Motor neuron (in vitro differentiated cells): Measurements from ENCODE around the gene OTOG. TPM values are rescaled to one million over a fixed set of nuclear protein-coding genes. Genes with fewer than 3 reads are reported as not detected.

ENCODE experiments used
- ATAC-seq, 8 experiments: fragments of 200-7000 bp; cut with Tn5 transposase; replicated peaks in 6 of 8; 2 replicates each; pipeline ENCODE4 v1.8.0; 2021; ENCODE audit warnings: mild to moderate bottlenecking in 8 of 8, moderate library complexity in 8 of 8
- H3K27ac ChIP-seq, 2 donors: fragments of 250-450 bp; sonication (Bioruptor Pico); 2 replicates each; pipeline ENCODE4 v1.9.0; 2021; ENCODE audit warnings: antibody characterized with exemption in 2 of 2, mild to moderate bottlenecking in 2 of 2, moderate library complexity in 1 of 2
- H3K4me1 ChIP-seq, 2 donors: fragments of 250-450 bp; sonication (Bioruptor Pico); replicated peaks in 1 of 2; 2 replicates each; pipeline ENCODE4 v1.6.1; 2021; ENCODE audit warnings: antibody characterized with exemption in 2 of 2, mild to moderate bottlenecking in 2 of 2, moderate library complexity in 1 of 2
- H3K4me3 ChIP-seq, 5 donors: fragments of 250-450 bp; sonication (Bioruptor Pico); 2 replicates each; pipeline ENCODE4 v1.9.0; 2021; ENCODE audit warnings: antibody characterized with exemption in 5 of 5, mild to moderate bottlenecking in 5 of 5, moderate library complexity in 4 of 5
- WGBS, 10 experiments: fragments of 450-650 bp; shearing (Covaris generic); methylation state at CpG; one replicate each; pipeline ENCODE4 v1.0.0; 2022; 5-methylcytosine and 5-hydroxymethylcytosine counted together
- in situ Hi-C, 9 experiments: fragments of 400-800 bp; cut with MboI; loops; one replicate each; pipeline ENCODE4 v1.15.0; 2021; ENCODE audit warnings: low sequenced_read_pairs in 9 of 9, low pct_unique_long_range_greater_than_20kb in 2 of 9; ENCODE audit not compliant: unreplicated experiment in 9 of 9
- total RNA-seq, 8 experiments: library from RNA; unstranded; fragments of 300-600 nt; gene quantifications; 2 replicates each; pipeline versions ENCODE4 v1.2.3 to v1.2.4, GENCODE V29; 2022

The OTOG gene
- total RNA-seq, 8 experiments from 2014 or later: 0.09 to 0.49 (median 0.14) TPM; not detected in 2

GRCh38 chr11:17607083-17607429 is 60.0 kb downstream of the OTOG start:
- Histone ChIP-seq H3K27ac (no peak overlapping the region), H3K4me1 (no peaks in the 10 kb centered on the region), H3K4me3 (no peak overlapping the region)
- in situ Hi-C loops: loop anchor here in 2 of 9 experiments (10.0 to 25.0 kb wide), 3 partner anchors 95 to 368 kb away; no protein-coding TSS in a partner anchor
- ATAC-seq: no peak
- WGBS, 10 experiments: 53 to 100% (median 98%) methylated on average over 1 to 4 of the region's 6 CpGs; no CpG with 5 or more reads in 4 of the 10 experiments

DNA sequence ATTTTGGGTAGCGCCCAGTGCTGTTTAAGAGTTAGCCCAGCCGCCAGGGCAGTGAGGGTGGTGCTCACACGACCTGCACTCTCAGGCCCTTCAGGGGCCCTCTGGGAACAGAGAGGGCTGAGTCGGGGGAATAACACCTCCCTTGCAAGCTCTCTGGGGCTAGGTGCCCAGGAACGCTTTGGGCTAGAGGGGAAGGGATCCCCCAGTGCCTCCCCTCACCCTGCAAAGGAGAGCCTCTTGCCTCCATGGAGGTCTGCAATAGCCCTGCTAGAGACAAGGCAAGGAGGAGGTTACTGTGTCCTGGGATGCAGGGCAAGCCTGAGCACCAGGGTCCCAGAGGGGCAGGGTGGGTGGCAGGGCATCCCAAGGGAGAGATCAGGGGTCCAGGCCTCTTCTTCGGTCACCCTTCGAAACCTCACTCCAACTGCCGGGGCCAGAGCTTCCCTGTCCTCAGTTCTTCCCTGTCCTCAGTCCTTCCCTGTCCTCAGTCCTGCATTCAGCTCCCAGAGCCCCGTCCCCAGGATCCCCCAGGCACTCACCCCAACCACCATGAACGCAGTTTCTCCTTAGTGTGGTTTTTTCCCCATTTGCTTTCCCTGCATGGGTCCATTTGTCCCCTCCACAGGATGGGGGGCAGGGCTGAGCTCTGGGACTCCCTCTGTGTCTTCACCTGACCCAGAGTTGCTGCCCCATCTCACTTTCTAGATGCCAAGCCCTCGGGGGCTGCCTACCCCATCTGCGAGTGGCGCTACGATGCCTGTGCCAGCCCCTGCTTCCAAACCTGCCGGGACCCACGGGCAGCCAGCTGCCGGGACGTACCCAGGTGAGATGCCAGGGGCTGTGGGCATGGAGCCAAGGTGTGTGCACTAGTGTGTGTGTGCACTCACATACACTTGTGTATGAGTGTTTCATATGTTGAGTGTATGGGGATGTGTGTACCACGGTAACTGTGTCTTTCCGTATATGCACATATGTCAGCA is 60.8 kb downstream of the OTOG start:
- Histone ChIP-seq H3K27ac (no peak overlapping the region), H3K4me3 (no peak overlapping the region), H3K4me1 (no peaks in the 10 kb centered on the region)
- in situ Hi-C loops: loop anchor here in 2 of 9 experiments (10.0 to 25.0 kb wide), 3 partner anchors 96 to 367 kb away; no protein-coding TSS in a partner anchor
- 0 to 84% (median 68%) methylated on average over 1 to 4 of the region's 20 CpGs; no CpG with 5 or more reads in 2 of the 10 experiments for WGBS, 10 experiments
- ATAC-seq: no peak

DNA sequence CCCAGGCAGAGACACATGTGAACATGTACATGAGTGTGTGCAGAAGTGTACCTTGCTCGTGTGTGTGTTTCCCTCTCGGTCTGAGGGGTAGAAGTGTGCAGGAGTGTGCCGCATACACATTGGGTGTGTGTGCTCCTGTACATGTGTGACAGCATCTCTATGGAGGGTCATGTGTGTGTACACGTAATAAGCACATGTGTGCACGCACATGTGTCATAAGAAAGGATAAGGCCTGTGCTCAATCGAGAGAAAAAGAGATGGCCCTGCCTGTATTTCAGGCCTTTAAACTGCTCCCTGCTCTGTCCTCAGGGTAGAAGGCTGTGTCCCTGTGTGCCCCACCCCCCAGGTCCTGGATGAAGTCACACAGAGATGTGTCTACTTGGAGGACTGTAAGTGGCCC is 61.8 kb downstream of the OTOG start:
- no peak overlapping the region for H3K27ac ChIP-seq
- no peaks in the 10 kb centered on the region for H3K4me1 ChIP-seq
- in situ Hi-C loops: loop anchor here in 2 of 9 experiments (10.0 to 25.0 kb wide), 3 partner anchors 97 to 366 kb away; no protein-coding TSS in a partner anchor
- no peak overlapping the region for H3K4me3 ChIP-seq
- no peak for ATAC-seq
- WGBS, 10 experiments: 77 to 80% methylated on average over 1 to 5 of the region's 6 CpGs; no CpG with 5 or more reads in 8 of the 10 experiments

GRCh38 chr11:17609291-17610084 is 62.4 kb downstream of the OTOG start:
- Histone ChIP-seq H3K27ac (no peak overlapping the region), H3K4me1 (no peaks in the 10 kb centered on the region), H3K4me3 (no peak overlapping the region)
- in situ Hi-C loops: loop anchor here in 2 of 9 experiments (10.0 to 25.0 kb wide), 3 partner anchors 97 to 365 kb away; no protein-coding TSS in a partner anchor
- WGBS, 10 experiments: 80 to 100% methylated on average over 1 to 2 of the region's 12 CpGs; no CpG with 5 or more reads in 8 of the 10 experiments
- ATAC-seq: no peak

- no peak for ATAC-seq
- H3K27ac ChIP-seq: no peak overlapping the region
- no peaks in the 10 kb centered on the region for H3K4me1 ChIP-seq
- in situ Hi-C loops: loop anchor here in 1 of 9 experiments (25.0 kb wide), 1 partner anchor 98 kb away; no protein-coding TSS in a partner anchor
- H3K4me3 ChIP-seq: no peak overlapping the region
- WGBS, 10 experiments: 66 to 72% methylated on average over 4 to 6 of the region's 17 CpGs; no CpG with 5 or more reads in 8 of the 10 experiments
Observed at GRCh38 chr11:17610085-17610894, 63.2 kb downstream of the OTOG start.

DNA sequence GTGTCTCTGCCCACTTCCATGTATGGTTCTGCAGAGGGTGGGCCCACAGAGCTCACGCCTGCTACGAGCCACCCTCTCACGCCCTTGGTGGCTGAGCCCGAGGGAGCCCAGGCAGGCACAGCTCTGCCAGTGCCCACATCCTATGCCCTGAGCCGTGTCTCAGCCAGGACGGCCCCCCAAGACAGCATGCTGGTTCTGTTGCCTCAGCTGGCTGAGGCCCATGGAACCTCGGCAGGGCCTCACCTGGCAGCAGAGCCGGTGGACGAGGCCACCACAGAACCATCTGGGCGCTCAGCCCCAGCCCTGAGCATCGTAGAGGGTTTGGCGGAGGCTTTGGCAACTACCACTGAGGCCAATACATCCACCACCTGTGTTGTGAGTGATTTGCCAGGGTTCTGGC is 64.0 kb downstream of the OTOG start:
- Histone ChIP-seq H3K4me3 (no peak overlapping the region), H3K4me1 (no peaks in the 10 kb centered on the region), H3K27ac (no peak overlapping the region)
- in situ Hi-C loops: loop anchor here in 1 of 9 experiments (25.0 kb wide), 1 partner anchor 99 kb away; no protein-coding TSS in a partner anchor
- no peak for ATAC-seq
- WGBS, 10 experiments: 18 to 85% (median 65%) methylated on average over 1 to 6 of the region's 12 CpGs; no CpG with 5 or more reads in 5 of the 10 experiments

- no peak for ATAC-seq
- Histone ChIP-seq H3K4me3 (no peak overlapping the region), H3K27ac (no peak overlapping the region), H3K4me1 (no peaks in the 10 kb centered on the region)
- in situ Hi-C loops: loop anchor here in 1 of 9 experiments (25.0 kb wide), 1 partner anchor 99 kb away; no protein-coding TSS in a partner anchor
- 0 to 90% (median 71%) methylated on average over 1 to 4 of the region's 13 CpGs; no CpG with 5 or more reads in 5 of the 10 experiments for WGBS, 10 experiments
Observed at GRCh38 chr11:17611503-17612220, 64.6 kb downstream of the OTOG start.

GRCh38 chr11:17612221-17613188 is 65.4 kb downstream of the OTOG start:
- 0 to 100% (median 60%) methylated on average over 1 to 8 of the region's 18 CpGs; no CpG with 5 or more reads in 1 of the 10 experiments for WGBS, 10 experiments

DNA sequence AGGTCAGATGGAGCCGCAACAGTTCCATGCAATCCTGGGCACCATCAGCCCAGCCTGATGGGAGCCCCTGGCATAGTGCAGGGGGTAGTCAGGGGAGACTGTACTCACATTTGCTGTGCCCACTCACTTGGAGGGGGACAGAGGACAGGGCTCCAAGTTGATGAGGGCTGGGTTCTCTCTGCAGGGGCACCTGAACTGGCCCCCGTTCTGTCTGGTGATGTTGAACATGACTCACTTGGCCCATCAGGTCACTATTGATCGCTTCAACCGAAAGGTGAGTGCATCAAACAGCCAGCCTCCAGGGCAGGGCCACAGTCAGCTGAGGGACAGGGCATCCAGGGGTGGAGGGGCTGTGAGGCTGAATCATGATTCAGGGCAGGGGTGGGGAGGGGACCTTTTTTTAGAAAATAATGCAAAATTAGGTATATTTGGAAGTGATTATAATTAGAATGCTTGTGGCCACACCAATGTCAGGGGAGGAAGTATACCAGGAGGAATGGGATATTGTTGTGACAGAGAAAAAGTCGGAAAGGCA is 66.4 kb downstream of the OTOG start:
- ATAC-seq: no peak

More at GRCh38 chr11:17612221-17613188, 65.4 kb downstream of the OTOG start:
- ATAC-seq: no peak
- no peak overlapping the region for H3K4me3 ChIP-seq
- no peaks in the 10 kb centered on the region for H3K4me1 ChIP-seq
- in situ Hi-C loops: loop anchor here in 1 of 9 experiments (25.0 kb wide), 1 partner anchor 100 kb away; no protein-coding TSS in a partner anchor
- no peak overlapping the region for H3K27ac ChIP-seq

DNA sequence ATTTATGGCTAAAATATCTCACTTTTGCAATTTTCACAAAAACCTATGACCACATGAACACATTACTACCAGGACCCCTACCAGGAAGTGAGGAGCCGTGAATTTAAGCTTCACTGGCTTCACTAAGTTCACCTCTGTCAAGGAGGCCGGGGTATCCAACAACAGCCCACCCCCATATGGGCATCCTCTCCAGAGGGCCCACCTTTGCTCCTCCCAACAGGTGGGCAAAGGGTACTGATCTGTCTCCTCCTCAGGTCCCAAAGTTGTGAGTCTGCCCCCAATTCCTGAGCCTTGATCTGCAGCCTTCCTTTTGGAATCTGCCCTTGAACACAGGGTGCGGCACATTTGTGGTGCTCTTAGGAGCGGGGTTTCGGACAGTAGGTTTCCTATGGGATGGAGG is 66.9 kb downstream of the OTOG start:
- no peaks in the 10 kb centered on the region for H3K4me1 ChIP-seq
- ATAC-seq: no peak
- no peak overlapping the region for H3K4me3 ChIP-seq
- H3K27ac ChIP-seq: no peak overlapping the region
- WGBS, 10 experiments: 40 to 88% (median 70%) methylated on average over 1 to 5 of the region's 5 CpGs; no CpG with 5 or more reads in 6 of the 10 experiments
- in situ Hi-C loops: loop anchor here in 1 of 9 experiments (25.0 kb wide), 1 partner anchor 102 kb away; no protein-coding TSS in a partner anchor

More for the DNA sequence above, 66.4 kb downstream of the OTOG start:
- Histone ChIP-seq H3K4me1 (no peaks in the 10 kb centered on the region), H3K27ac (no peak overlapping the region), H3K4me3 (no peak overlapping the region)
- WGBS, 10 experiments: 80% methylated on average over 3 of the region's 5 CpGs; no CpG with 5 or more reads in 9 of the 10 experiments
- in situ Hi-C loops: loop anchor here in 1 of 9 experiments (25.0 kb wide), 1 partner anchor 101 kb away; no protein-coding TSS in a partner anchor
